MM.1S (cell line): ENCODE data around the gene COL7A1.
A peak's percentile ranks its signal among the peaks of the same experiment; 100 is the strongest.

Experiments used
- DNase-seq: peaks from one replicate; pipeline ENCODE4 v3.0.0-alpha.2; 2015
- H2AFZ ChIP-seq: fragments of 300-600 bp; sonication (generic); 2 replicates; pipeline ENCODE4 v1.6.0; 2016; ENCODE audit warnings: antibody characterized with exemption, low read length
- H3F3A ChIP-seq: fragments of 300-600 bp; sonication (generic); 2 replicates; pipeline ENCODE4 v1.6.1; 2016; ENCODE audit warnings: mild to moderate bottlenecking, antibody characterized with exemption, low read length, moderate library complexity, mixed read lengths; ENCODE audit not compliant: insufficient read depth
- H3K27ac ChIP-seq: fragments of 300-600 bp; sonication (generic); 2 replicates; pipeline ENCODE4 v1.5.1; 2016; ENCODE audit warnings: mild to moderate bottlenecking, low read length
- H3K27me3 ChIP-seq: fragments of 300-600 bp; sonication (generic); replicated peaks from 2 replicates; pipeline ENCODE4 v1.6.0; 2016; ENCODE audit warnings: low read length; ENCODE audit not compliant: insufficient read depth
- H3K36me3 ChIP-seq: fragments of 300-600 bp; sonication (generic); replicated peaks from 2 replicates; pipeline ENCODE4 v1.6.1; 2016; ENCODE audit warnings: mild to moderate bottlenecking, low read length, mixed read lengths; ENCODE audit not compliant: insufficient read depth
- H3K4me1 ChIP-seq: fragments of 300-600 bp; sonication (generic); 2 replicates; pipeline ENCODE4 v1.6.1; 2016; ENCODE audit warnings: low read length, mixed read lengths
- H3K4me2 ChIP-seq: fragments of 300-600 bp; sonication (generic); 2 replicates; pipeline ENCODE4 v1.6.0; 2016; ENCODE audit warnings: low read depth, low read length
- H3K4me3 ChIP-seq: fragments of 300-600 bp; sonication (generic); 2 replicates; pipeline ENCODE4 v1.5.1; 2016; ENCODE audit warnings: low read length, mixed read lengths
- H3K79me2 ChIP-seq: fragments of 300-600 bp; sonication (generic); 2 replicates; pipeline ENCODE4 v1.6.1; 2016; ENCODE audit warnings: mixed run types, low read length, mixed read lengths
- H3K9ac ChIP-seq: fragments of 300-600 bp; sonication (generic); 2 replicates; pipeline ENCODE4 v1.6.1; 2016; ENCODE audit warnings: low read length, mixed read lengths
- H3K9me2 ChIP-seq: fragments of 300-600 bp; sonication (generic); replicated peaks from 2 replicates; pipeline ENCODE4 v1.6.1; 2016; ENCODE audit warnings: mild to moderate bottlenecking, low read length, mixed read lengths; ENCODE audit not compliant: insufficient read depth
- H3K9me3 ChIP-seq: fragments of 300-600 bp; sonication (generic); replicated peaks from 2 replicates; pipeline ENCODE4 v1.6.1; 2016; ENCODE audit warnings: mild to moderate bottlenecking, low read length, mixed read lengths; ENCODE audit not compliant: insufficient read depth
- H4K20me1 ChIP-seq: fragments of 300-600 bp; sonication (generic); 2 replicates; pipeline ENCODE4 v1.6.1; 2016; ENCODE audit warnings: mild to moderate bottlenecking, low read length, moderate library complexity, mixed read lengths; ENCODE audit not compliant: insufficient read depth
- EZH2 ChIP-seq: fragments of 300-600 bp; sonication (generic); optimal IDR thresholded peaks from 2 replicates; pipeline ENCODE3; 2017; ENCODE audit warnings: low read depth, mild to moderate bottlenecking, antibody characterized with exemption, low read length, mixed read lengths
- EZH2phosphoT487 ChIP-seq: fragments of 300-600 bp; sonication (generic); IDR thresholded peaks from 2 replicates; pipeline ENCODE4 v1.6.1; 2018; ENCODE audit warnings: antibody characterized with exemption, low read length
- TF ChIP-seq, protein P1 (sequence below): fragments of 300-600 bp; sonication (generic); IDR thresholded peaks from 2 replicates; pipeline ENCODE4 v1.5.1; 2016; ENCODE audit warnings: antibody characterized with exemption, low read length, mixed read lengths

Gene COL7A1

DNA sequence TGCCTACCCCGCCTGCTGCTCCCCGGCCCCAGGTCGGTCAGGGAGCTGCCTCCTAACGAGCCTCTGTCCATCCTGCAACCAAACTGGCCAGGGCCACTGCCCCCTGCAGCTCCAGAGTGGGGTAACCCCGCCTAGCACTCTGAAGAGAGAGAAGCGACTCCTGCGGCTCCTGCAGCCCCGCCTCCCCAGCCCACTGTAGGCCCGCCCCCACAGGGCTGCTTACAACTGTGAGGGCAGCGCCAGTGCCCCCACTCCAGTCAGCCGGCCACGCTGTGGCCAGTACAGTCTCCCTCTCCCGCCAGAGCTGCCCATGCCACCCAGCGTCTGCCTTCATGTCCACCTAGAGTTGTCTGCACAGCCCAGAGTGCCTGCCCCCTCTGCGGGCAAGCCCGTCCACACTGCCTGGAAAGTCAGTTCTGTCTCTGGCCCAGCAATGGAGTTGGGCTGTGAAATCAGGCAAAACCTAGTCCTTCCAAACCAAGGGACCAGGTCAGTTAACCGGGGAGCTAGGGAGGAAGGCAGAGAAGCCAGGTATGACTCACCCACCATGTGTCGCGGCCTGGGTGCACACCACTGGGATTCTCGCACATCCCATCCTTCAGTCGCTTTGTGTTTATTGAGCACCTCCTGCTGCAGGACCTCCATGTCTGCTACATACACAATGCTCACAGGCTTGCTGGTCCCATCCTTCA lies 33.9 kb downstream of the COL7A1 start:
- H3K4me1 ChIP-seq = peaks cover 8% of the 10 kb centered on the region; the same call in 1 of the 2 replicates
- H3K79me2 ChIP-seq = no peaks in the 10 kb centered on the region
- no peak overlapping the region for H3K4me3 ChIP-seq
- H3K36me3 ChIP-seq = no peaks in the 10 kb centered on the region
- TF ChIP-seq, protein P1, sequence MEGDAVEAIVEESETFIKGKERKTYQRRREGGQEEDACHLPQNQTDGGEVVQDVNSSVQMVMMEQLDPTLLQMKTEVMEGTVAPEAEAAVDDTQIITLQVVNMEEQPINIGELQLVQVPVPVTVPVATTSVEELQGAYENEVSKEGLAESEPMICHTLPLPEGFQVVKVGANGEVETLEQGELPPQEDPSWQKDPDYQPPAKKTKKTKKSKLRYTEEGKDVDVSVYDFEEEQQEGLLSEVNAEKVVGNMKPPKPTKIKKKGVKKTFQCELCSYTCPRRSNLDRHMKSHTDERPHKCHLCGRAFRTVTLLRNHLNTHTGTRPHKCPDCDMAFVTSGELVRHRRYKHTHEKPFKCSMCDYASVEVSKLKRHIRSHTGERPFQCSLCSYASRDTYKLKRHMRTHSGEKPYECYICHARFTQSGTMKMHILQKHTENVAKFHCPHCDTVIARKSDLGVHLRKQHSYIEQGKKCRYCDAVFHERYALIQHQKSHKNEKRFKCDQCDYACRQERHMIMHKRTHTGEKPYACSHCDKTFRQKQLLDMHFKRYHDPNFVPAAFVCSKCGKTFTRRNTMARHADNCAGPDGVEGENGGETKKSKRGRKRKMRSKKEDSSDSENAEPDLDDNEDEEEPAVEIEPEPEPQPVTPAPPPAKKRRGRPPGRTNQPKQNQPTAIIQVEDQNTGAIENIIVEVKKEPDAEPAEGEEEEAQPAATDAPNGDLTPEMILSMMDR = peak; percentile 5; the same call in 1 of the 2 replicates
- no peak for TF ChIP-seq EZH2phosphoT487
- no peaks in the 10 kb centered on the region for H3K9me2 ChIP-seq
- H3K27ac ChIP-seq = no peak overlapping the region
- no peaks in the 10 kb centered on the region for H4K20me1 ChIP-seq
- H3K27me3 ChIP-seq = peaks cover 19% of the 10 kb centered on the region
- no peak overlapping the region for H3K4me2 ChIP-seq
- H3K9ac ChIP-seq = no peak overlapping the region
- peak overlapping the region; percentile 45; the same call in 1 of the 2 replicates for H2AFZ ChIP-seq
- DNase-seq = peak; percentile 19
- H3K9me3 ChIP-seq = no peaks in the 10 kb centered on the region
- H3F3A ChIP-seq = peaks cover 9% of the 10 kb centered on the region

DNA sequence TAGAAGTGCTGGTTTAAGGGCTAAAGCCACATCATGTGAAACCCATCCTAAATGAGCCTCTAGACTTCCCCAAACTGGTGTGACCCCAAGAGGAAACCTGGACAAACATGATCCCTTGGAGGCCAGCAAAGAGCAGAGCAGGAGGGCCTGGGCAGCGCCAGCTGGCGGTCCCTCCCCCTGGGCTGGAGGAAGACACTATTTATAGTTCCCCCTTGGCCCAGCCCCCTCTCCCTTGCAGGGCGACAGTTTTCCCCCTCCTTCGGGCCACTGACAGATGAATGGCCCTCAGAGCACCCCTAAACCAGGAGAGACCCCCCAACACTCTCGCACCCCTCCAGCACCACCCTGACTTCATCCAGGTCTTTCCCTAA lies 34.5 kb downstream of the COL7A1 start:
- H3K9ac ChIP-seq = no peak overlapping the region
- DNase-seq = no peak

DNA sequence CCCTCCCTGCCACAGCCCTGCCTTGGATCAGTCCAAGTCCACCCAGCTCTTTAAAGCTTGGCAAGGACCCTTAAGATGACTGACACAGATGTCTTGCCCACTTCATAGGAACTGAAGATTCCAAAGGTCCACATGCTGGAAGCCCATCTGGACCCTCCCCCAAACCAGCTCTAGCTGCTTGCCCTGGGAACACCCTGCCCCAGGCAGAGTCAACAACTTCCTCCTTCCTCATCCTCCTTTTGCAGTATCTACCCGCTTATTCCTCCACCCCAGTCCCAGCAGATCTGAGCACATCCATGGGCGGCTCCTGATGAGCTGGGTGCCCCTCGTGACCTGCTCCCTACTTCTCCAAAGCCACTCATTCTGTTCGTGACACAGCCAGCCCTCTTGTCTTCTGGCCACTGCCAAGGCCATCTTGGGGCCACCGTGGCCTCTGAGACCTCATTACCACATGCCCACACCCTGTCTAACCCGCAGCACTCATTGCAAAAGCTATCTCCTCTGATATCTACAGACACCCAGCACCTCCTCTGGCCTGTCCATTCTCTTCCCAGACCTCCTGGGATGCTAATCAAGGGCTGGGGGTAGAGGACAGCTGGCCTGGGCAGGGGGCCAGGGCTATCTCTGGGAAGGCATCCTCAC lies 36.5 kb downstream of the COL7A1 start:
- H3K27me3 ChIP-seq = peaks cover 19% of the 10 kb centered on the region
- H3K4me1 ChIP-seq = peaks cover 11% of the 10 kb centered on the region
- H3K4me2 ChIP-seq = no peak overlapping the region
- H3K79me2 ChIP-seq = no peaks in the 10 kb centered on the region
- H3K27ac ChIP-seq = no peak overlapping the region
- H3K36me3 ChIP-seq = no peaks in the 10 kb centered on the region
- no peaks in the 10 kb centered on the region for H3K9me3 ChIP-seq
- no peaks in the 10 kb centered on the region for H3K9me2 ChIP-seq
- no peak for DNase-seq
- H3K4me3 ChIP-seq = no peak overlapping the region
- H4K20me1 ChIP-seq = no peaks in the 10 kb centered on the region
- H3F3A ChIP-seq = peaks cover 9% of the 10 kb centered on the region
- no peak for TF ChIP-seq EZH2
- TF ChIP-seq, protein P1 = no peak
- no peak overlapping the region for H3K9ac ChIP-seq
- no peak overlapping the region for H2AFZ ChIP-seq

More for the DNA sequence above, 34.5 kb downstream of the COL7A1 start:
- Histone ChIP-seq H4K20me1 (no peaks in the 10 kb centered on the region), H3K4me3 (no peak overlapping the region), H3F3A (peaks cover 9% of the 10 kb centered on the region), H2AFZ (peak overlapping the region; percentile 45; the same call in 1 of the 2 replicates), H3K36me3 (no peaks in the 10 kb centered on the region), H3K9me2 (no peaks in the 10 kb centered on the region), H3K9me3 (no peaks in the 10 kb centered on the region), H3K27me3 (peaks cover 19% of the 10 kb centered on the region), H3K79me2 (no peaks in the 10 kb centered on the region), H3K4me1 (peaks cover 11% of the 10 kb centered on the region), H3K4me2 (no peak overlapping the region), H3K27ac (no peak overlapping the region)
- TF ChIP-seq EZH2 = no peak
- TF ChIP-seq, protein P1 = no peak
- no peak for TF ChIP-seq EZH2phosphoT487
